GM23248 (cell line): ENCODE measurements around the gene LRRC36. TPM values are rescaled to one million over a fixed set of nuclear protein-coding genes. Genes with fewer than 3 reads are reported as not detected.

Source experiments
- DNase-seq: peaks from one replicate; pipeline ENCODE4 v3.0.0-alpha.2; 2015
- H2AFZ ChIP-seq: fragments of 200-600 bp; sonication (generic); 2 replicates; pipeline ENCODE4 v1.6.1; 2016; ENCODE audit warnings: antibody characterized with exemption
- H3F3A ChIP-seq: fragments of 200-600 bp; sonication (generic); 2 replicates; pipeline ENCODE4 v1.6.1; 2016; ENCODE audit warnings: mild to moderate bottlenecking, antibody characterized with exemption, mixed run types; ENCODE audit not compliant: insufficient read depth
- H3K27ac ChIP-seq: fragments of 200-600 bp; sonication (generic); 2 replicates; pipeline ENCODE4 v1.5.1; 2016; ENCODE audit warnings: mild to moderate bottlenecking
- H3K27me3 ChIP-seq: fragments of 200-600 bp; sonication (generic); replicated peaks from 2 replicates; pipeline ENCODE4 v1.6.1; 2016; ENCODE audit warnings: mild to moderate bottlenecking; ENCODE audit not compliant: insufficient read depth
- H3K36me3 ChIP-seq: fragments of 200-600 bp; sonication (generic); 2 replicates; pipeline ENCODE4 v1.6.1; 2016; ENCODE audit warnings: low read depth, mild to moderate bottlenecking
- H3K4me1 ChIP-seq: fragments of 200-600 bp; sonication (generic); 2 replicates; pipeline ENCODE4 v1.6.1; 2016; ENCODE audit warnings: mild to moderate bottlenecking; ENCODE audit not compliant: insufficient read depth
- H3K4me2 ChIP-seq: fragments of 200-600 bp; sonication (generic); one replicate; pipeline ENCODE4 v1.6.1; 2016; ENCODE audit warnings: mild to moderate bottlenecking; ENCODE audit not compliant: unreplicated experiment
- H3K4me3 ChIP-seq: fragments of 200-600 bp; sonication (generic); 2 replicates; pipeline ENCODE4 v1.5.1; 2016; ENCODE audit warnings: mild to moderate bottlenecking
- H3K79me2 ChIP-seq: fragments of 200-600 bp; sonication (generic); 2 replicates; pipeline ENCODE4 v1.6.1; 2016; ENCODE audit warnings: mild to moderate bottlenecking; ENCODE audit not compliant: insufficient read depth
- H3K9ac ChIP-seq: fragments of 200-600 bp; sonication (generic); 2 replicates; pipeline ENCODE4 v1.6.1; 2016; ENCODE audit warnings: mild to moderate bottlenecking
- H3K9me2 ChIP-seq: fragments of 200-600 bp; sonication (generic); 2 replicates; pipeline ENCODE4 v1.6.1; 2016; ENCODE audit warnings: mixed run types, mild to moderate bottlenecking, moderate library complexity; ENCODE audit not compliant: insufficient read depth
- H3K9me3 ChIP-seq: fragments of 200-600 bp; sonication (generic); one replicate; pipeline ENCODE4 v1.6.1; 2017; ENCODE audit warnings: low read depth
- H4K20me1 ChIP-seq: fragments of 200-600 bp; sonication (generic); 2 replicates; pipeline ENCODE4 v1.6.0; 2016; ENCODE audit not compliant: insufficient read depth
- EZH2 ChIP-seq: fragments of 200-600 bp; sonication (generic); IDR thresholded peaks from 2 replicates; pipeline ENCODE4 v1.6.1; 2018; ENCODE audit warnings: antibody characterized with exemption, mild to moderate bottlenecking; ENCODE audit not compliant: insufficient read depth, poor library complexity, severe bottlenecking
- EZH2phosphoT487 ChIP-seq: fragments of 200-600 bp; sonication (generic); IDR thresholded peaks from 2 replicates; pipeline ENCODE4 v1.6.1; 2018; ENCODE audit warnings: antibody characterized with exemption, moderate library complexity, mild to moderate bottlenecking, low read depth; ENCODE audit not compliant: insufficient read depth
- WGBS, 2 experiments: methylation state at CpG; one replicate each; pipeline ENCODE4 v1.1.6; 2015 to 2017; ENCODE audit warnings: low lambda C conversion rate in 2 of 2, low coverage in 1 of 2; ENCODE audit errors: missing lambda C conversion rate in 2 of 2; 5-methylcytosine and 5-hydroxymethylcytosine counted together
- in situ Hi-C: fragments of 300-500 bp; cut with MboI; formaldehyde crosslinking; loops from 2 replicates; pipeline ENCODE4 v1.15.0; 2020
- polyA plus RNA-seq: library from polyadenylated mRNA; unstranded; fragments of >200 nt; fragmentation: Nextera tagmentation; extraction: Ambion mirVana; gene quantifications from 2 replicates; pipeline ENCODE4 v1.2.1, GENCODE V29; 2016
- total RNA-seq: library from RNA; depleted of rRNA; stranded (reverse); fragments of >200 nt; shearing (Covaris generic); gene quantifications from 2 replicates; pipeline ENCODE4 v1.2.3, GENCODE V29; 2014

LRRC36 gene
- total and polyA plus RNA-seq, 2 experiments from 2014 or later = not detected

GRCh38 chr16:67384778-67385510 lies 58.3 kb downstream of the LRRC36 start:
- no peak overlapping the region for H3K9ac ChIP-seq
- no peak for TF ChIP-seq EZH2
- TF ChIP-seq EZH2phosphoT487 = no peak
- H4K20me1 ChIP-seq = no peaks in the 10 kb centered on the region
- no peaks in the 10 kb centered on the region for H3K36me3 ChIP-seq
- no peak overlapping the region for H3K4me3 ChIP-seq
- no peak overlapping the region for H3K27ac ChIP-seq
- in situ Hi-C loops = no loop called here
- no peak overlapping the region for H3K4me2 ChIP-seq
- H3K9me2 ChIP-seq = no peaks in the 10 kb centered on the region
- no peaks in the 10 kb centered on the region for H3K9me3 ChIP-seq
- H2AFZ ChIP-seq = no peak overlapping the region
- 84 to 89% methylated on average over 8 of the region's 8 CpGs for WGBS, 2 experiments
- DNase-seq = peak; percentile 45
- no peaks in the 10 kb centered on the region for H3K27me3 ChIP-seq
- 0 out of 2 replicates have a peak, but pooled peaks cover 7% of the 10 kb centered on the region for H3K4me1 ChIP-seq
- H3F3A ChIP-seq = no peaks in the 10 kb centered on the region
- no peaks in the 10 kb centered on the region for H3K79me2 ChIP-seq

GRCh38 chr16:67386861-67387455 lies 60.3 kb downstream of the LRRC36 start:
- Histone ChIP-seq H3K4me3 (no peak overlapping the region), H3K27ac (no peak overlapping the region), H3F3A (no peaks in the 10 kb centered on the region), H3K79me2 (no peaks in the 10 kb centered on the region), H3K9ac (no peak overlapping the region), H3K4me2 (no peak overlapping the region), H3K9me2 (no peaks in the 10 kb centered on the region), H4K20me1 (no peaks in the 10 kb centered on the region), H3K9me3 (no peaks in the 10 kb centered on the region), H3K27me3 (no peaks in the 10 kb centered on the region), H3K36me3 (no peaks in the 10 kb centered on the region), H3K4me1 (0 out of 2 replicates have a peak, but pooled peaks cover 7% of the 10 kb centered on the region), H2AFZ (no peak overlapping the region)
- DNase-seq = no peak
- WGBS, 2 experiments = 77 to 83% methylated on average over 5 of the region's 5 CpGs
- no peak for TF ChIP-seq EZH2
- no peak for TF ChIP-seq EZH2phosphoT487
- in situ Hi-C loops = no loop called here

- H4K20me1 ChIP-seq = no peaks in the 10 kb centered on the region
- H3F3A ChIP-seq = no peaks in the 10 kb centered on the region
- no peak overlapping the region for H3K27ac ChIP-seq
- H3K27me3 ChIP-seq = no peaks in the 10 kb centered on the region
- TF ChIP-seq EZH2 (no peak), EZH2phosphoT487 (no peak)
- 0 out of 2 replicates have a peak, but pooled peaks cover 7% of the 10 kb centered on the region for H3K4me1 ChIP-seq
- no peak overlapping the region for H2AFZ ChIP-seq
- H3K9ac ChIP-seq = no peak overlapping the region
- 62 to 69% methylated on average over 8 of the region's 8 CpGs for WGBS, 2 experiments
- no peaks in the 10 kb centered on the region for H3K36me3 ChIP-seq
- H3K9me2 ChIP-seq = no peaks in the 10 kb centered on the region
- no peak for DNase-seq
- H3K79me2 ChIP-seq = no peaks in the 10 kb centered on the region
- in situ Hi-C loops = no loop called here
- H3K4me2 ChIP-seq = no peak overlapping the region
- H3K9me3 ChIP-seq = no peaks in the 10 kb centered on the region
- H3K4me3 ChIP-seq = no peak overlapping the region
These were observed 61.0 kb downstream of the LRRC36 start for GRCh38 chr16:67387479-67388079.

GRCh38 chr16:67388191-67388590 lies 61.6 kb downstream of the LRRC36 start:
- no peaks in the 10 kb centered on the region for H3F3A ChIP-seq
- no peaks in the 10 kb centered on the region for H3K27me3 ChIP-seq
- H2AFZ ChIP-seq = no peak overlapping the region
- H3K4me3 ChIP-seq = no peak overlapping the region
- 86% methylated on average over 8 of the region's 8 CpGs for WGBS, 2 experiments
- H3K9me2 ChIP-seq = no peaks in the 10 kb centered on the region
- no peak overlapping the region for H3K27ac ChIP-seq
- TF ChIP-seq EZH2phosphoT487 (no peak), EZH2 (no peak)
- no peaks in the 10 kb centered on the region for H4K20me1 ChIP-seq
- no peak overlapping the region for H3K4me2 ChIP-seq
- no peaks in the 10 kb centered on the region for H3K79me2 ChIP-seq
- no peaks in the 10 kb centered on the region for H3K36me3 ChIP-seq
- H3K4me1 ChIP-seq = 0 out of 2 replicates have a peak, but pooled peaks cover 7% of the 10 kb centered on the region
- no peaks in the 10 kb centered on the region for H3K9me3 ChIP-seq
- in situ Hi-C loops = no loop called here
- DNase-seq = no peak
- no peak overlapping the region for H3K9ac ChIP-seq
